DOHH2 (cell line): ENCODE data around the gene WDR5.

Experiments
- H3F3A ChIP-seq: fragments of 200-600 bp; sonication (generic), shearing (Covaris generic); 2 replicates; pipeline ENCODE4 v1.6.0; 2016; ENCODE audit warnings: antibody characterized with exemption, mild to moderate bottlenecking; ENCODE audit not compliant: control insufficient read depth, insufficient read depth
- H3K27ac ChIP-seq: fragments of 200-600 bp; sonication (generic); 2 replicates; pipeline ENCODE4 v1.5.1; 2014; ENCODE audit warnings: low read depth, mild to moderate bottlenecking, low read length, moderate library complexity
- H3K27me3 ChIP-seq: fragments of 200-600 bp; sonication (generic); 2 replicates; pipeline ENCODE4 v1.6.1; 2014; ENCODE audit warnings: mild to moderate bottlenecking, low read length, mixed read lengths; ENCODE audit not compliant: control insufficient read depth
- H3K36me3 ChIP-seq: fragments of 200-600 bp; sonication (generic); 2 replicates; pipeline ENCODE4 v1.6.1; 2014; ENCODE audit warnings: mild to moderate bottlenecking, low read length, moderate library complexity, mixed read lengths; ENCODE audit not compliant: control insufficient read depth
- H3K4me1 ChIP-seq: fragments of 200-600 bp; sonication (generic); 2 replicates; pipeline ENCODE4 v1.6.1; 2014; ENCODE audit warnings: mild to moderate bottlenecking, low read length, mixed read lengths; ENCODE audit not compliant: control insufficient read depth
- H3K4me2 ChIP-seq: fragments of 200-600 bp; sonication (generic); 2 replicates; pipeline ENCODE4 v1.6.0; 2014; ENCODE audit warnings: mild to moderate bottlenecking, low read length, moderate library complexity
- H3K4me3 ChIP-seq: fragments of 200-600 bp; sonication (generic); 2 replicates; pipeline ENCODE4 v1.5.1; 2014; ENCODE audit warnings: mild to moderate bottlenecking, low read length, mixed read lengths
- H3K79me2 ChIP-seq: fragments of 200-600 bp; sonication (generic); 2 replicates; pipeline ENCODE4 v1.6.1; 2014; ENCODE audit warnings: mild to moderate bottlenecking, low read length, mixed read lengths; ENCODE audit not compliant: control insufficient read depth
- H3K9me2 ChIP-seq: fragments of 200-600 bp; sonication (generic); replicated peaks from 2 replicates; pipeline ENCODE4 v1.6.1; 2014; ENCODE audit warnings: mild to moderate bottlenecking, low read length, mixed read lengths; ENCODE audit not compliant: control insufficient read depth
- H3K9me3 ChIP-seq: fragments of 200-600 bp; sonication (generic); 2 replicates; pipeline ENCODE4 v1.6.1; 2014; ENCODE audit warnings: antibody characterized with exemption, low read length, mixed read lengths; ENCODE audit not compliant: control insufficient read depth, insufficient read depth
- H4K20me1 ChIP-seq: fragments of 200-600 bp; sonication (generic); 2 replicates; pipeline ENCODE4 v1.6.0; 2014; ENCODE audit warnings: low read depth, mild to moderate bottlenecking, antibody characterized with exemption, low read length, moderate library complexity; ENCODE audit not compliant: control insufficient read depth, insufficient read depth
- EZH2phosphoT487 ChIP-seq: fragments of 200-600 bp; sonication (generic); IDR thresholded peaks from 2 replicates; pipeline ENCODE4 v1.6.1; 2017; ENCODE audit warnings: borderline replicate concordance, mild to moderate bottlenecking, antibody characterized with exemption, low read length, moderate library complexity, mixed read lengths
- TF ChIP-seq, protein P1 (sequence below): fragments of 200-600 bp; sonication (generic); IDR thresholded peaks from one replicate; pipeline ENCODE4 v1.5.1; 2014; ENCODE audit warnings: antibody characterized with exemption, mild to moderate bottlenecking, low read depth, low read length; ENCODE audit not compliant: poor library complexity, severe bottlenecking

WDR5 gene

DNA sequence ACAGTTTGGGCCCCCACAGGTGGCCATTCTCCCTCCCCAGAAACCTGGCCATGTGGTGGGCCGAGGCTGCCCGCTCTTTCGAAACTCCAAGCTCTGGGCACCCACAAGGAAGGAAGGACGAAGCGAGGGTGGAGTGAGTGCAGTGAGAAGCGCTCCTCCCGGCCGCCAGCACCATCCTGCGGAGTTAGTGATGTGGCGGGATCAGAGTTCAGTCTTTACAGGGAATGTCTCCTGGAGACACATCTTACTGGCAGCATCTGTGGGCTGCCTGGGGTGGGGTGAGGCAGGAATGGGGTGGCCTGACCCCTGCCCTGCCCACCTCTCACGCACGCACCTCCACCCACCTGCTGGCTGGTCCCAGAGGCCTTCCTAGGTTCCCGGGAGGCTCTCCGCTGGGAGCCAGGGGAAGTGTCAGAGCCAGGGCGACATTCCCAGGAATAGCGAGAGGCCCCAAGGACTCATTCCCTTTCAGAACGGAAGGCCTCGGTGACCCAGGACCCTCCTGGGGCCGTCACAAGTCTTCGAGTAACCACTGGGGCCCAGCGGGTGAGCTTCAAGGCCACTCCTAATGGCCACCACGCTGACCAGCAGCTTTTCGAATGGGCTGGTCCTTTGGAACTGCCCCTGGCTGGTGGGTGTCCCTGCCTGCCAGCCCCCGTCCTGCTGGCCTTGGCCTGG, 34.0 kb downstream of the WDR5 start:
- Histone ChIP-seq H3K4me3 (no peak overlapping the region), H4K20me1 (peaks cover 2% of the 10 kb centered on the region; the same call in 1 of the 2 replicates), H3K9me2 (no peaks in the 10 kb centered on the region), H3K36me3 (no peaks in the 10 kb centered on the region), H3F3A (no peaks in the 10 kb centered on the region), H3K27ac (no peak overlapping the region), H3K9me3 (0 out of 2 replicates have a peak, but pooled peaks cover 3% of the 10 kb centered on the region), H3K27me3 (no peaks in the 10 kb centered on the region), H3K79me2 (no peaks in the 10 kb centered on the region; the same call in 1 of the 2 replicates), H3K4me2 (no peak overlapping the region), H3K4me1 (peaks cover 12% of the 10 kb centered on the region)
- TF ChIP-seq, protein P1, sequence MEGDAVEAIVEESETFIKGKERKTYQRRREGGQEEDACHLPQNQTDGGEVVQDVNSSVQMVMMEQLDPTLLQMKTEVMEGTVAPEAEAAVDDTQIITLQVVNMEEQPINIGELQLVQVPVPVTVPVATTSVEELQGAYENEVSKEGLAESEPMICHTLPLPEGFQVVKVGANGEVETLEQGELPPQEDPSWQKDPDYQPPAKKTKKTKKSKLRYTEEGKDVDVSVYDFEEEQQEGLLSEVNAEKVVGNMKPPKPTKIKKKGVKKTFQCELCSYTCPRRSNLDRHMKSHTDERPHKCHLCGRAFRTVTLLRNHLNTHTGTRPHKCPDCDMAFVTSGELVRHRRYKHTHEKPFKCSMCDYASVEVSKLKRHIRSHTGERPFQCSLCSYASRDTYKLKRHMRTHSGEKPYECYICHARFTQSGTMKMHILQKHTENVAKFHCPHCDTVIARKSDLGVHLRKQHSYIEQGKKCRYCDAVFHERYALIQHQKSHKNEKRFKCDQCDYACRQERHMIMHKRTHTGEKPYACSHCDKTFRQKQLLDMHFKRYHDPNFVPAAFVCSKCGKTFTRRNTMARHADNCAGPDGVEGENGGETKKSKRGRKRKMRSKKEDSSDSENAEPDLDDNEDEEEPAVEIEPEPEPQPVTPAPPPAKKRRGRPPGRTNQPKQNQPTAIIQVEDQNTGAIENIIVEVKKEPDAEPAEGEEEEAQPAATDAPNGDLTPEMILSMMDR: no peak
- TF ChIP-seq EZH2phosphoT487: no peak

DNA sequence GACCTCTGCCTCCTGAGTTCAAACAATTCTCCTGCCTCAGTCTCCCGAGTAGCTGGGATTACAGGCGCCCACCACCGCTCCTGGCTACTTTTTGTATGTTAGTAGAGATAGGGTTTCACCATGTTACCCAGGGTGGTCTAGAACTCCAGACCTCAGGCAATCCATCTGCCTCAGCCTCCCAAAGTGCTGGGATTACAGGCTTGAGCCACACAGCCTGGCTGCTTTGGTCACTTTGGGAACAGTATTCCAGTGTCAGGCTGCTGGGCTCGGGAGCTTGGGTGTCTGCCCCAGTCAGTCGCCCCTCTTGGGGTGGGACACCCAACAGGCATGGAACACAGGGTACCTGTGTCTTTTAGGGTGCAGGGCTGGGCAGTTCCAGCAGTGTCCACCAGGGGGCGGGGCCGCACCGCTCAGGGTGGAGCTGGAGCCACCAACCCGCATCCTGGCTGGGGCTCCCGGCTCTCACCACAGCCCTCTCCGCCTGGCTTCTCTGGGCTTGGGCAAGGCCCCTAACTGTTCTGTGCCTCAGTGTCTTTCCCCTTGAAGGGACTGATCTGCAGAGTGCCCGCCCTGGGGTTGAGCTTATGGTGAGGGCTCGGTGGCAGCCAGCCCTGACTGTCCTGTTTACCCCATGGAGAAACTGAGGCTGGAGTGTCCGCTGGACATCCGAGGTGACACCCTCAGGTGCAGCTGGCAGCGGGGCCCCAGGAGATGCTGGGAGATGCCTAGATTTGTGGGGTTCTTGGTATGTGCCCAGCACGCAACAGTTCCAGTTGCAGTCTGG, 34.8 kb downstream of the WDR5 start:
- TF ChIP-seq, protein P1: no peak
- no peak for TF ChIP-seq EZH2phosphoT487
- H3K36me3 ChIP-seq: no peaks in the 10 kb centered on the region
- no peak overlapping the region for H3K27ac ChIP-seq
- H3K27me3 ChIP-seq: no peaks in the 10 kb centered on the region
- 0 out of 2 replicates have a peak, but pooled peaks cover 3% of the 10 kb centered on the region for H3K9me3 ChIP-seq
- H3K79me2 ChIP-seq: no peaks in the 10 kb centered on the region; the same call in 1 of the 2 replicates
- no peak overlapping the region for H3K4me2 ChIP-seq
- H3F3A ChIP-seq: no peaks in the 10 kb centered on the region
- peaks cover 18% of the 10 kb centered on the region for H3K4me1 ChIP-seq
- H4K20me1 ChIP-seq: peaks cover 4% of the 10 kb centered on the region; the same call in 1 of the 2 replicates
- H3K9me2 ChIP-seq: no peaks in the 10 kb centered on the region
- no peak overlapping the region for H3K4me3 ChIP-seq

DNA sequence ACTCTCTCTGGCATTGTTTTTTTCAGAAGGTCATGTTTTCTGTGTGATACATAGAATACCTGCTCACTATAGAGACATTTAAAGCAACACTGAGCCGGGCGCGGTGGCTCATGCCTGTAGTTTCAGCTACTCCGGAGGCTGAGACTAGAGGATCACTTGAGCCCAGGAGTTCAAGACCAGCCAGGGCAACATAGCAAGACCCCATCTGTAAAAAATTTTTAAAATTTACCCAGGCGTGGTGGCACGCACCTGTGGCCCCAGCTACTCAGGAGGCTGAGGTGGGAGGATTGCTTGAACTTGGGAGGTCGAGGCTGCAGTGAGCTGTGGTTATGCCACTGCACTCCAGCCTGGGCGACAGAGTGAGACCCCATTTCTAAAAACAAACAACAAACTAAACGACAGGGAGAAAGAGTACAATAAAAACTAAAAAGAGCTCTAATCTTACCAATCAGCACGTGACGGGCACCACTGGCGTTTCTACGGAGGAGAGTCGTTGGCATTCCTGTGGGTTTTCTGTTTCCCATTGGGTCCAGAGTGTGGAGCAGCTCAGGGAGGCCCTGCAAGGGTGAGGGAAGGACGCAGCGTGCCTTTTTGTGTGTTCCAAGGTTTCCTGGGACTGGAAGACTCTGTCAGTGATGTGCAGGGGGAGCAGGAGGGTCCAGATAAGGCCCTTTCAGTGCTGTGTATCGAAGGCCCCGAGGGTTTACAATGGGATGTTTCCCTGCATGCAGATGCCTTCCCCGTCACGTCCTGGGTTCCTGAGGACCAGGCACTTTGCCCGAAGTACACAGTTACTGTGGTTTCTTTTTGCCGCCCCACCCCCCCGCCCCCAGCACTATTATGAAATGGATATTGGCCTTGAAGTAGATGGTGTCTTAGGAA, 35.7 kb downstream of the WDR5 start:
- Histone ChIP-seq H3F3A (no peaks in the 10 kb centered on the region), H3K36me3 (no peaks in the 10 kb centered on the region), H3K4me2 (no peak overlapping the region), H3K4me3 (no peak overlapping the region), H3K27ac (no peak overlapping the region), H3K9me3 (0 out of 2 replicates have a peak, but pooled peaks cover 3% of the 10 kb centered on the region), H3K27me3 (no peaks in the 10 kb centered on the region; the same call in 1 of the 2 replicates), H3K79me2 (no peaks in the 10 kb centered on the region), H3K4me1 (peaks cover 18% of the 10 kb centered on the region), H4K20me1 (peaks cover 4% of the 10 kb centered on the region; the same call in 1 of the 2 replicates), H3K9me2 (no peaks in the 10 kb centered on the region)
- TF ChIP-seq EZH2phosphoT487: no peak
- TF ChIP-seq, protein P1: no peak
